ENCODE measurements around the gene SLC6A17.

The SLC6A17 gene

GRCh38 chr1:110112656-110113055, 37.6 kb upstream of the SLC6A17 start:
- no peak for DNase-seq (ENCODE audit: low spot score)
- no peak for TF ChIP-seq CTCF (IDR thresholded peaks at IDR 0.05; ENCODE audit: extremely low read depth, missing control alignments)

- TF ChIP-seq CTCF (IDR thresholded peaks at IDR 0.05; ENCODE audit: extremely low read depth, missing control alignments), result no peak
- no peak for DNase-seq (ENCODE audit: low spot score)
These were observed 36.7 kb upstream of the SLC6A17 start for GRCh38 chr1:110113551-110113950.

- DNase-seq (ENCODE audit: low spot score), result no peak
- TF ChIP-seq CTCF (IDR thresholded peaks at IDR 0.05; ENCODE audit: extremely low read depth, missing control alignments), result no peak
These were observed 36.1 kb upstream of the SLC6A17 start for GRCh38 chr1:110114173-110114572.

- no peak for DNase-seq (ENCODE audit: low spot score)
- TF ChIP-seq CTCF (IDR thresholded peaks at IDR 0.05; ENCODE audit: extremely low read depth, missing control alignments), result no peak
These were observed 35.5 kb upstream of the SLC6A17 start for GRCh38 chr1:110114784-110115183.

GRCh38 chr1:110118636-110119396, 31.5 kb upstream of the SLC6A17 start:
- DNase-seq (ENCODE audit: low spot score), result no peak

GRCh38 chr1:110119843-110120242, 30.5 kb upstream of the SLC6A17 start:
- TF ChIP-seq CTCF (IDR thresholded peaks at IDR 0.05; ENCODE audit: extremely low read depth, missing control alignments), result no peak
- no peak for DNase-seq (ENCODE audit: low spot score)

More at GRCh38 chr1:110118636-110119396, 31.5 kb upstream of the SLC6A17 start:
- TF ChIP-seq CTCF (IDR thresholded peaks at IDR 0.05; ENCODE audit: extremely low read depth, missing control alignments), result no peak

- TF ChIP-seq CTCF (IDR thresholded peaks at IDR 0.05; ENCODE audit: extremely low read depth, missing control alignments), result no peak
- DNase-seq (ENCODE audit: low spot score), result no peak
These were observed 29.2 kb upstream of the SLC6A17 start for GRCh38 chr1:110120960-110121561.

Data from GM20000 (cell line).